ENCODE measurements around the gene MAML1.

MAML1 gene

DNA sequence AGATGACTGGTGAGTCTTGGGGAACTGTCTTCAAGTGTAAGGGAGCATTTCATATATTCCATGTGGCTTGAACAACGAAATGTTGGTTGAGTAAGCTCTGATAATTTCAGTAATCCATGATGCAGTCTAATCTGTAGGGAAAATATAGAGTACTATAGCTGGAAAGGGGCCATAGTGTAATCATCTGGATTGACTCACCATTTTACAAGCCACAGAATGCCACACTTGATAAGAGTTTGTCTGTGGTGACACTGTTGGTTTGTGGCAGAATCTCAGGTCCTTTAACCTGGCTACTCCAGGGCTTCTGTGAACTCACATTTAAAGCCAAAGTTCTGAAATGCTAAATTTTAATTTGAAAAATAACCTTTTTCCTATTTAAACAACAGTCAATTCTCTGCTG, 16.3 kb upstream of the MAML1 start:
- no peak overlapping the region for H2AFZ ChIP-seq (ENCODE audit: low read length)
- H3K4me2 ChIP-seq (ENCODE audit: low read depth, low read length, poor library complexity, severe bottlenecking) = no peak overlapping the region
- no peaks in the 10 kb centered on the region for H3K79me2 ChIP-seq (ENCODE audit: insufficient read depth, low read length)
- no peaks in the 10 kb centered on the region for H3F3A ChIP-seq (ENCODE audit: low read depth)
- no peaks in the 10 kb centered on the region for H3K9me3 ChIP-seq (ENCODE audit: insufficient read depth, low read depth, low read length)
- H3K27me3 ChIP-seq (ENCODE audit: insufficient read depth, low read length, poor library complexity, severe bottlenecking) = no peaks in the 10 kb centered on the region
- no peaks in the 10 kb centered on the region for H3K4me1 ChIP-seq (ENCODE audit: insufficient read depth, low read length, poor library complexity, severe bottlenecking)
- peaks cover 45% of the 10 kb centered on the region; the same call in 1 of the 2 replicates for H3K36me3 ChIP-seq (ENCODE audit: insufficient read depth, low read length)
- H3K4me3 ChIP-seq (ENCODE audit: low read length, poor library complexity, severe bottlenecking) = no peak overlapping the region
- no peaks in the 10 kb centered on the region for H3K9me2 ChIP-seq (replicated peaks; ENCODE audit: low read depth, low read length)
- H4K20me1 ChIP-seq (ENCODE audit: insufficient read depth, low read length, poor library complexity, severe bottlenecking) = peaks cover 2% of the 10 kb centered on the region
- no peak for TF ChIP-seq EZH2phosphoT487 (IDR thresholded peaks at IDR 0.05; ENCODE audit: borderline replicate concordance)
- TF ChIP-seq, protein P1, sequence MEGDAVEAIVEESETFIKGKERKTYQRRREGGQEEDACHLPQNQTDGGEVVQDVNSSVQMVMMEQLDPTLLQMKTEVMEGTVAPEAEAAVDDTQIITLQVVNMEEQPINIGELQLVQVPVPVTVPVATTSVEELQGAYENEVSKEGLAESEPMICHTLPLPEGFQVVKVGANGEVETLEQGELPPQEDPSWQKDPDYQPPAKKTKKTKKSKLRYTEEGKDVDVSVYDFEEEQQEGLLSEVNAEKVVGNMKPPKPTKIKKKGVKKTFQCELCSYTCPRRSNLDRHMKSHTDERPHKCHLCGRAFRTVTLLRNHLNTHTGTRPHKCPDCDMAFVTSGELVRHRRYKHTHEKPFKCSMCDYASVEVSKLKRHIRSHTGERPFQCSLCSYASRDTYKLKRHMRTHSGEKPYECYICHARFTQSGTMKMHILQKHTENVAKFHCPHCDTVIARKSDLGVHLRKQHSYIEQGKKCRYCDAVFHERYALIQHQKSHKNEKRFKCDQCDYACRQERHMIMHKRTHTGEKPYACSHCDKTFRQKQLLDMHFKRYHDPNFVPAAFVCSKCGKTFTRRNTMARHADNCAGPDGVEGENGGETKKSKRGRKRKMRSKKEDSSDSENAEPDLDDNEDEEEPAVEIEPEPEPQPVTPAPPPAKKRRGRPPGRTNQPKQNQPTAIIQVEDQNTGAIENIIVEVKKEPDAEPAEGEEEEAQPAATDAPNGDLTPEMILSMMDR (conservative IDR thresholded peaks at IDR 0.05; ENCODE audit: low read length) = no peak
- H3K9ac ChIP-seq (ENCODE audit: low read depth, low read length, poor library complexity, severe bottlenecking) = no peak overlapping the region

GRCh38 chr5:179720222-179720621, 12.4 kb upstream of the MAML1 start:
- no peak overlapping the region for H3K4me2 ChIP-seq (ENCODE audit: low read depth, low read length, poor library complexity, severe bottlenecking)
- no peak overlapping the region for H3K9ac ChIP-seq (ENCODE audit: low read depth, low read length, poor library complexity, severe bottlenecking)
- H2AFZ ChIP-seq (ENCODE audit: low read length) = no peak overlapping the region
- H3K79me2 ChIP-seq (ENCODE audit: insufficient read depth, low read length) = no peaks in the 10 kb centered on the region
- H3K36me3 ChIP-seq (ENCODE audit: insufficient read depth, low read length) = peaks cover 68% of the 10 kb centered on the region
- no peaks in the 10 kb centered on the region for H3K27me3 ChIP-seq (ENCODE audit: insufficient read depth, low read length, poor library complexity, severe bottlenecking)
- H3K9me3 ChIP-seq (ENCODE audit: insufficient read depth, low read depth, low read length) = no peaks in the 10 kb centered on the region
- H3K9me2 ChIP-seq (replicated peaks; ENCODE audit: low read depth, low read length) = no peaks in the 10 kb centered on the region
- H3K4me1 ChIP-seq (ENCODE audit: insufficient read depth, low read length, poor library complexity, severe bottlenecking) = no peaks in the 10 kb centered on the region
- TF ChIP-seq, protein P1 (conservative IDR thresholded peaks at IDR 0.05; ENCODE audit: low read length) = no peak
- no peak for TF ChIP-seq EZH2phosphoT487 (IDR thresholded peaks at IDR 0.05; ENCODE audit: borderline replicate concordance)
- no peak overlapping the region for H3K4me3 ChIP-seq (ENCODE audit: low read length, poor library complexity, severe bottlenecking)
- no peaks in the 10 kb centered on the region for H3F3A ChIP-seq (ENCODE audit: low read depth)
- peaks cover 6% of the 10 kb centered on the region for H4K20me1 ChIP-seq (ENCODE audit: insufficient read depth, low read length, poor library complexity, severe bottlenecking)

GRCh38 chr5:179724163-179724562, 8.5 kb upstream of the MAML1 start:
- H3K79me2 ChIP-seq (ENCODE audit: insufficient read depth, low read length) = no peaks in the 10 kb centered on the region
- TF ChIP-seq, protein P1 (conservative IDR thresholded peaks at IDR 0.05; ENCODE audit: low read length) = no peak
- H3K36me3 ChIP-seq (ENCODE audit: insufficient read depth, low read length) = peaks cover 76% of the 10 kb centered on the region
- no peaks in the 10 kb centered on the region for H3F3A ChIP-seq (ENCODE audit: low read depth)
- H3K4me2 ChIP-seq (ENCODE audit: low read depth, low read length, poor library complexity, severe bottlenecking) = no peak overlapping the region
- H3K4me1 ChIP-seq (ENCODE audit: insufficient read depth, low read length, poor library complexity, severe bottlenecking) = no peaks in the 10 kb centered on the region
- H3K9me2 ChIP-seq (replicated peaks; ENCODE audit: low read depth, low read length) = no peaks in the 10 kb centered on the region
- H3K9me3 ChIP-seq (ENCODE audit: insufficient read depth, low read depth, low read length) = no peaks in the 10 kb centered on the region
- H3K4me3 ChIP-seq (ENCODE audit: low read length, poor library complexity, severe bottlenecking) = no peak overlapping the region
- H4K20me1 ChIP-seq (ENCODE audit: insufficient read depth, low read length, poor library complexity, severe bottlenecking) = peaks cover 6% of the 10 kb centered on the region
- H2AFZ ChIP-seq (ENCODE audit: low read length) = no peak overlapping the region
- no peaks in the 10 kb centered on the region for H3K27me3 ChIP-seq (ENCODE audit: insufficient read depth, low read length, poor library complexity, severe bottlenecking)
- no peak overlapping the region for H3K9ac ChIP-seq (ENCODE audit: low read depth, low read length, poor library complexity, severe bottlenecking)

All from Loucy (cell line).